Neural cell (in vitro differentiated cells): ENCODE measurements around the gene ATP13A2.

ENCODE experiments used
- CTCF ChIP-seq: fragments of 450-650 bp; IDR thresholded peaks from 2 replicates; pipeline ENCODE4 v1.5.1; 2014; ENCODE audit warnings: antibody characterized with exemption, mild to moderate bottlenecking, moderate library complexity; ENCODE audit not compliant: poor library complexity, severe bottlenecking
- EP300 ChIP-seq: fragments of 450-650 bp; conservative IDR thresholded peaks from 2 replicates; pipeline ENCODE4 v1.6.1; 2014; ENCODE audit warnings: antibody characterized with exemption, mild to moderate bottlenecking, moderate library complexity; ENCODE audit not compliant: poor library complexity, severe bottlenecking
- MXI1 ChIP-seq: fragments of 450-650 bp; conservative IDR thresholded peaks from 2 replicates; pipeline ENCODE4 v1.6.1; 2014; ENCODE audit warnings: antibody characterized with exemption, mild to moderate bottlenecking; ENCODE audit not compliant: poor library complexity, severe bottlenecking
- POLR2AphosphoS5 ChIP-seq: IDR thresholded peaks from 2 replicates; pipeline ENCODE4 v1.6.1; 2012
- REST ChIP-seq: IDR thresholded peaks from 2 replicates; pipeline ENCODE4 v1.6.1; 2012; ENCODE audit warnings: borderline replicate concordance

DNA sequence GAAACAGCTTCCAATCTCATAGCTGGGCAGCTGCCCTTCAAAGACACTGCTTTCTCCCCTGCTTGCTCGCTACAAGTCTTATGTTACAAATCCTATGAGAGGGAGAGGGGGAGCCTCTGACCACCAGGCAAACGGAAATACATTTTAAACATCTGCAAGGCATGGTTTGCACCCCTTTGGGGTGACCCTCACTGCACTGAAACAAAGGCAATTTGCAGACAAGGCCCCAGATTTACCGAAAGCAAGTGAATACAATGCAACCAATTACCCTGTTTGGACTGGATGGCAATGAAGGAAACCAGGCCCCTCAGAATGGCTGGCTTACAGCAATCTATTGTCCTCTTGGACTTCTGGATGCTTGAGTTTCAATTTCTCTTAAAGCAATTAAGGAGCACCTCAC lies 11.8 kb upstream of the ATP13A2 start:
- no peak for TF ChIP-seq CTCF
- no peak for TF ChIP-seq REST
- no peak for TF ChIP-seq MXI1
- TF ChIP-seq EP300, result no peak
- no peak for TF ChIP-seq POLR2AphosphoS5
